Measurements from ENCODE around the gene LMBR1.
"Not testable (repeated sequence)": the region's sequence is repeated elsewhere in the genome, so short reads cannot be mapped to it uniquely, and the experiment has no call there.

LMBR1 gene

DNA sequence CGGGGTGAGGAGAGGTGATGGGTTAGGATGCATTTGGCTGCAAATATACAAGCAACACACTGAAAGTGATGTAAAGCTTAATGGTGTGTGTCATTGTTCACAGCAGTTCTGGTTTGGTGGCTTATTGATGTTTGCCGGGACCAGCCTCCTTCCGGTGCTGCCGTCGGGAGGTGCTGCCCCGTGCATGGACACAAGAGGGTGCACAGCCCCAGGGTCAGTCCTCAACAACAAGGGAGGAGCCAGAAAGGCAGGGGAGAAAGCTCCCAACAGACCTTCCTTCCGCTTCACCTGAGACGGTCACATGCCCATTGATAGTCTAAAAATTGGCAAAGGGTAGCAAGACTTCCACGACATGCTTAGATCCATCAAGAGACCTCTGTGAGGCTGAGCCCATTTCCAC, 242.9 kb downstream of the LMBR1 start:
- no peak overlapping the region for H3K4me3 ChIP-seq
- H3K36me3 ChIP-seq: no peaks in the 10 kb centered on the region
- no peak for TF ChIP-seq CTCF (IDR thresholded peaks at IDR 0.05)
- intact Hi-C loops (cut with DNase I; ENCODE audit: low total_unique reads): no loop called here
- H3K4me1 ChIP-seq: no peaks in the 10 kb centered on the region
- no peak for DNase-seq
- no peaks in the 10 kb centered on the region for H3K9me3 ChIP-seq
- H3K27me3 ChIP-seq: peaks cover 0 to 28% of the 10 kb centered on the region in 2 donors
- no peak overlapping the region for H3K27ac ChIP-seq

DNA sequence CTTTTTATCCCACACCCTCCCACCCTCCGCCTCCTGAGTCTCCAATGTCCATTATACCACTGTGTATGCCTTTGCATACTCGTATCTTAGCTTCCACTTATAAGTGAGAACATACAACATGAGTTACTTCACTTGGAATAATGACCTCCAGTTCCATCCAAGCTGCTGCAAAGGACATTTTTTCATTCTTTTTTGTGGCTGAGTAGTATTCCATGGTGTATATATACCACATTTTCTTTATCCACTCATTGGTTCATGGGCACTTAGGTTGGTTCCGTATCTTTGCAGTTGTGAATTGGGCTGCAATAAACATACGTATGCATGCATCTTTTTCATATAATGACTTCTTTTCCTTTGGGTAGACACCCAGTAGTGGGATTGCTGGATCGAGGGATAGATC, 245.7 kb downstream of the LMBR1 start:
- H3K9me3 ChIP-seq; H3K27ac ChIP-seq; DNase-seq; H3K4me1 ChIP-seq; H3K36me3 ChIP-seq; intact Hi-C loops (cut with DNase I; ENCODE audit: low total_unique reads); H3K4me3 ChIP-seq: not testable (repeated sequence)
- peaks cover 0 to 21% of the 10 kb centered on the region in 2 donors for H3K27me3 ChIP-seq

DNA sequence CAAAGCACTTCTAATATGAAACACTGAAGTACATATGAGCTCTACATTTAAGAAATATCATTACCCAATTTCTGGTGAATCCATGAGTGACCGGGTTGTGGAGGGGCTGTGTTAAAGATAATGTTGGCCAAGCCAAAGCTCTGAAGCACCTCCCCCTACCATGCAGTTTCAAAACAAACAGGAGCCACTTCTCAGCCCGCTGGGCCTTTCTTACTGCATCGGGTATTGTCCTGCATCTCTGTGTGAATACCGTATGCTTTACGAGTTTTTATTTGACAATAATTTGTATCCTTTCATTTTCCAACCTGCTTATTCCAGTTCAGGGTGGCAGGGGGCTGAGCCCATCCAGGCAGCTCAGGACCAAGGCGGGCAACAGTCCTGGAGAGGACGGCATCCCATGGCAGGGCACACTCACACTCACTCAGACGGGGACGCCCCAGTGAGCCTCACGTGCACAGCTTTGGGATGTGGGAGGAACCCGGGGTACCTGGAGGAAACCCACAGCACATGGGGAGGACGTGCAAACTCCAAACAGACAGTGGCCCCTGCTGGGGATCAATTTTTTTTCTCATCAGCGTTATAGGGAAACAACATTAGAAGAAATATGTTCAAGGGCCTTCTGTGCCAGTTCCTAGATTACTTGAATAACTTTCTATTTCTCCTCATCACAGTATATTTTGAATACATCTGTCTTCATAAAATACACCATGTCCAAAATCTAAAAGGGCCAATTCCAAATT, 250.5 kb downstream of the LMBR1 start:
- no peak for TF ChIP-seq CTCF (IDR thresholded peaks at IDR 0.05)
- Histone ChIP-seq H3K27me3 (peaks cover 0 to 14% of the 10 kb centered on the region in 2 donors), H3K4me1 (peaks cover 0 to 16% (median 10%) of the 10 kb centered on the region in 4 donors), H3K9me3 (peaks cover 0 to 11% (median 0%) of the 10 kb centered on the region in 3 donors), H3K4me3 (no peak overlapping the region), H3K36me3 (no peaks in the 10 kb centered on the region), H3K27ac (no peak overlapping the region)
- no peak for DNase-seq
- intact Hi-C loops (cut with DNase I; ENCODE audit: low total_unique reads): no loop called here

DNA sequence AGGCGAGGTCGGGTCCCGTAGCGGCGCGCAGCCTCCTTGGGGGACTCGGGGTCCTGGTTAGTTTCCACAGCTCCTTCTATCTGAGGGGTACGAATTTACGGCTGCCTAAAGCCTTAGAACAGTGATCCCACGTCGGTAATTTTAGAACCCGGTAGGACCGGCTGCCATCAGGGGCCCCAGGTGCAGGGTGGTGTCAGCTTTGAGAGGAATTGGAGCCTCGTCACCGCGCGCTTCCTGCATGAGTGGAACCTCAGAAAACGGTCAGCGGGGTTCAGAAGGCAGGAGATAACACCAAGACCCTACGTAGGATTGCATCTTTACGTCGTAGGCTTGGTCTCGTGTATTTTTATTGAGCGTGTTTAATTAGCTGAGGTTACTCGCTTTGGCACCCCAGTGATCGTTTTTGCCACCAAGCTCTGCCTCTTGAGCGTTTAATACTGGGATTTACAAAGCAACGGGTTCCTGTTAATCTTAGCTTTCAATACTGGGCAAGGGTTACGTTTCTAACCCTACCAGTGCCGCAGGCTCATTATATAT, 252.0 kb downstream of the LMBR1 start:
- Histone ChIP-seq H3K4me3 (peak overlapping the region; percentile 61 to 79), H3K36me3 (no peaks in the 10 kb centered on the region), H3K4me1 (peaks cover 0 to 16% (median 10%) of the 10 kb centered on the region in 4 donors), H3K9me3 (peaks cover 0 to 11% (median 0%) of the 10 kb centered on the region in 3 donors), H3K27me3 (peaks cover 0 to 14% of the 10 kb centered on the region in 2 donors), H3K27ac (peak overlapping the region in 1 of 2 donors; percentile 41)
- no peak for DNase-seq
- intact Hi-C loops (cut with DNase I; ENCODE audit: low total_unique reads): no loop called here
- no peak for TF ChIP-seq CTCF (IDR thresholded peaks at IDR 0.05)

- no peaks in the 10 kb centered on the region for H3K36me3 ChIP-seq
- peak within 1 kb of the TSS; percentile 61 to 79 for H3K4me3 ChIP-seq
- peaks cover 0 to 11% (median 0%) of the 10 kb centered on the region in 3 donors for H3K9me3 ChIP-seq
- peaks cover 0 to 14% of the 10 kb centered on the region in 2 donors for H3K27me3 ChIP-seq
- peak within 1 kb of the TSS; percentile 36 to 41 for H3K27ac ChIP-seq
- peak; percentile 76 to 89 for DNase-seq
- peaks cover 0 to 16% (median 10%) of the 10 kb centered on the region in 4 donors for H3K4me1 ChIP-seq
- TF ChIP-seq CTCF (IDR thresholded peaks at IDR 0.05): no peak
- intact Hi-C loops (cut with DNase I; ENCODE audit: low total_unique reads): no loop called here
These were observed 252.6 kb downstream of the LMBR1 start, which contains the start of gene RNF32 for GRCh38 chr7:156640257-156640948. RNF32 (plus strand) TSS chr7:156640774; CDS start chr7:156643878, 3,104 bp downstream.
